Loucy (cell line): ENCODE results near the gene MACROD2.

Source experiments
- H2AFZ ChIP-seq: fragments of 200-600 bp; sonication (generic); 2 replicates; pipeline ENCODE4 v1.6.0; 2016; ENCODE audit warnings: antibody characterized with exemption, mild to moderate bottlenecking, low read length, moderate library complexity
- H3F3A ChIP-seq: fragments of 200-600 bp; 2 replicates; pipeline ENCODE4 v1.6.0; 2016; ENCODE audit warnings: antibody characterized with exemption, low read depth, mild to moderate bottlenecking
- H3K27me3 ChIP-seq: fragments of 200-600 bp; sonication (generic); 2 replicates; pipeline ENCODE4 v1.6.1; 2014; ENCODE audit warnings: low read length, mild to moderate bottlenecking; ENCODE audit not compliant: insufficient read depth, poor library complexity, severe bottlenecking
- H3K36me3 ChIP-seq: fragments of 200-600 bp; sonication (generic); 2 replicates; pipeline ENCODE4 v1.6.1; 2016; ENCODE audit warnings: low read length; ENCODE audit not compliant: insufficient read depth
- H3K4me1 ChIP-seq: fragments of 200-600 bp; sonication (generic); 2 replicates; pipeline ENCODE4 v1.5.1; 2014; ENCODE audit warnings: low read length, mild to moderate bottlenecking; ENCODE audit not compliant: insufficient read depth, poor library complexity, severe bottlenecking
- H3K4me2 ChIP-seq: fragments of 200-600 bp; sonication (generic); 2 replicates; pipeline ENCODE4 v1.6.0; 2014; ENCODE audit warnings: antibody characterized with exemption, low read length, low read depth, mild to moderate bottlenecking; ENCODE audit not compliant: poor library complexity, severe bottlenecking
- H3K4me3 ChIP-seq: fragments of 200-600 bp; sonication (generic); 2 replicates; pipeline ENCODE4 v1.5.1; 2014; ENCODE audit warnings: low read length, mild to moderate bottlenecking, mixed read lengths; ENCODE audit not compliant: poor library complexity, severe bottlenecking
- H3K79me2 ChIP-seq: fragments of 200-600 bp; sonication (generic); 2 replicates; pipeline ENCODE4 v1.6.1; 2014; ENCODE audit warnings: low read length; ENCODE audit not compliant: insufficient read depth
- H3K9ac ChIP-seq: fragments of 200-600 bp; sonication (generic); 2 replicates; pipeline ENCODE4 v1.6.0; 2014; ENCODE audit warnings: mild to moderate bottlenecking, low read depth, low read length, moderate library complexity; ENCODE audit not compliant: poor library complexity, severe bottlenecking
- H3K9me2 ChIP-seq: fragments of 200-600 bp; sonication (generic); replicated peaks from 2 replicates; pipeline ENCODE4 v1.6.1; 2016; ENCODE audit warnings: low read depth, low read length, mixed read lengths
- H3K9me3 ChIP-seq: fragments of 200-600 bp; sonication (generic); 2 replicates; pipeline ENCODE4 v1.6.1; 2014; ENCODE audit warnings: mild to moderate bottlenecking, antibody characterized with exemption, low read length, low read depth; ENCODE audit not compliant: insufficient read depth
- H4K20me1 ChIP-seq: fragments of 200-600 bp; sonication (generic); 2 replicates; pipeline ENCODE4 v1.6.0; 2014; ENCODE audit warnings: antibody characterized with exemption, low read length, mild to moderate bottlenecking; ENCODE audit not compliant: insufficient read depth, poor library complexity, severe bottlenecking
- CTCF ChIP-seq: fragments of 200-600 bp; sonication (generic); conservative IDR thresholded peaks from 2 replicates; pipeline ENCODE4 v1.5.1; 2014; ENCODE audit warnings: mild to moderate bottlenecking, antibody characterized with exemption, low read length
- EZH2phosphoT487 ChIP-seq: fragments of 200-600 bp; IDR thresholded peaks from 2 replicates; pipeline ENCODE4 v1.6.1; 2018; ENCODE audit warnings: antibody characterized with exemption, mild to moderate bottlenecking, moderate library complexity, borderline replicate concordance

The MACROD2 gene

GRCh38 chr20:15603978-15604805, 1608.9 kb downstream of the MACROD2 start:
- TF ChIP-seq EZH2phosphoT487 = no peak
- TF ChIP-seq CTCF = no peak
- no peak overlapping the region for H3K9ac ChIP-seq

GRCh38 chr20:15609921-15610320, 1614.6 kb downstream of the MACROD2 start:
- Histone ChIP-seq H3K4me1 (no peaks in the 10 kb centered on the region), H3K9me2 (no peaks in the 10 kb centered on the region), H3K79me2 (no peaks in the 10 kb centered on the region), H3K4me3 (no peak overlapping the region), H3K36me3 (no peaks in the 10 kb centered on the region), H2AFZ (no peak overlapping the region), H3K4me2 (no peak overlapping the region), H3F3A (no peaks in the 10 kb centered on the region), H3K9me3 (peaks cover 4% of the 10 kb centered on the region; the same call in 1 of the 2 replicates), H3K9ac (no peak overlapping the region), H4K20me1 (no peaks in the 10 kb centered on the region), H3K27me3 (no peaks in the 10 kb centered on the region)
- TF ChIP-seq CTCF (no peak), EZH2phosphoT487 (no peak)

More at GRCh38 chr20:15603978-15604805, 1608.9 kb downstream of the MACROD2 start:
- Histone ChIP-seq H3K4me3 (no peak overlapping the region), H3K79me2 (no peaks in the 10 kb centered on the region), H3K4me1 (no peaks in the 10 kb centered on the region), H3K4me2 (no peak overlapping the region), H3F3A (no peaks in the 10 kb centered on the region), H3K27me3 (no peaks in the 10 kb centered on the region), H2AFZ (no peak overlapping the region), H4K20me1 (no peaks in the 10 kb centered on the region), H3K9me2 (no peaks in the 10 kb centered on the region), H3K9me3 (no peaks in the 10 kb centered on the region), H3K36me3 (no peaks in the 10 kb centered on the region)

GRCh38 chr20:15610787-15611186, 1615.5 kb downstream of the MACROD2 start:
- Histone ChIP-seq H3K9me2 (no peaks in the 10 kb centered on the region), H3K4me1 (no peaks in the 10 kb centered on the region), H4K20me1 (no peaks in the 10 kb centered on the region), H3K4me2 (no peak overlapping the region), H3K79me2 (no peaks in the 10 kb centered on the region), H3K36me3 (no peaks in the 10 kb centered on the region), H3K4me3 (no peak overlapping the region), H2AFZ (no peak overlapping the region), H3F3A (no peaks in the 10 kb centered on the region), H3K9me3 (peaks cover 4% of the 10 kb centered on the region; the same call in 1 of the 2 replicates), H3K9ac (no peak overlapping the region), H3K27me3 (no peaks in the 10 kb centered on the region)
- TF ChIP-seq CTCF = no peak
- TF ChIP-seq EZH2phosphoT487 = no peak
